Stomach (tissue), 9 donors: Measurements from ENCODE around the gene SPRED3. TPM values are rescaled to one million over a fixed set of nuclear protein-coding genes. Genes with fewer than 3 reads are reported as not detected.
A peak's percentile ranks its signal among the peaks of the same experiment; 100 is the strongest.

Source experiments
- DNase-seq, 2 donors: peaks; one replicate each; pipeline versions ENCODE4 v3.0.0 to v3.0.0-alpha.2; 2013 to 2019
- H3K27ac ChIP-seq, 5 donors: fragments of 200-600 bp in 4 of 5; sonication (generic) in 4 of 5; one replicate each; pipeline ENCODE4 v1.5.1; 2013 to 2019; ENCODE audit warnings: mild to moderate bottlenecking in 1 of 5, moderate library complexity in 1 of 5
- H3K27me3 ChIP-seq, 3 donors: fragments of 200-600 bp; sonication (generic); one replicate each; pipeline ENCODE4 v1.5.1; 2017 to 2019; ENCODE audit warnings: mixed run types in 1 of 3
- H3K36me3 ChIP-seq, 4 donors: fragments of 200-600 bp; sonication (generic); 1 replicate in 3 of 4; 2 replicates in 1 of 4; pipeline ENCODE4 v1.5.1; 2016 to 2019
- H3K4me1 ChIP-seq, 4 donors: fragments of 200-600 bp; sonication (generic); one replicate each; pipeline ENCODE4 v1.5.1; 2016 to 2019
- H3K4me3 ChIP-seq, 4 donors: fragments of 200-600 bp; sonication (generic) in 3 of 4; one replicate each; pipeline ENCODE4 v1.5.1; 2016 to 2019; ENCODE audit warnings: mild to moderate bottlenecking in 1 of 4
- H3K9me3 ChIP-seq, 4 donors: fragments of 200-600 bp; sonication (generic); one replicate each; pipeline ENCODE4 v1.5.1; 2016 to 2019
- CTCF ChIP-seq, 7 experiments: fragments of 450-650 bp in 4 of 7; fragments of 200-600 bp in 3 of 7; sonication (generic) in 3 of 7; IDR thresholded peaks; one replicate each; pipeline ENCODE4 v1.5.1; 2016 to 2019; ENCODE audit warnings: antibody characterized with exemption in 7 of 7, control low read depth in 2 of 7, mild to moderate bottlenecking in 1 of 7
- EP300 ChIP-seq: sonication (generic); formaldehyde crosslinking; IDR thresholded peaks from one replicate; pipeline ENCODE4 v1.6.1; 2017; ENCODE audit warnings: antibody characterized with exemption
- POLR2A ChIP-seq, 4 donors: fragments of 450-650 bp; IDR thresholded peaks; one replicate each; pipeline ENCODE4 v1.6.1; 2016; ENCODE audit warnings: antibody characterized with exemption in 4 of 4, control low read depth in 2 of 4, mild to moderate bottlenecking in 1 of 4, moderate library complexity in 1 of 4
- POLR2AphosphoS5 ChIP-seq, 3 donors: sonication (generic); formaldehyde crosslinking; IDR thresholded peaks; one replicate each; pipeline ENCODE4 v1.6.1; 2016; ENCODE audit warnings: antibody characterized with exemption in 3 of 3
- WGBS, 5 donors: extraction: QIAGEN DNeasy Blood & Tissue Kit in 3 of 5; methylation state at CpG; one replicate each; pipeline versions ENCODE4 v1.1.5 to v1.1.7; 2013 to 2018; 5-methylcytosine and 5-hydroxymethylcytosine counted together
- intact Hi-C: fragments of 100-400 bp; cut with DNase I; formaldehyde crosslinking; loops from one replicate; pipeline ENCODE4 v1.15.1; 2023; ENCODE audit warnings: low total_unique reads
- polyA plus RNA-seq, 3 donors: library from polyadenylated mRNA; stranded (reverse); fragments of 200-250 nt; gene quantifications; one replicate each; pipeline ENCODE4 v1.2.3, GENCODE V29; 2013
- total RNA-seq, 5 donors: library from RNA; depleted of rRNA; stranded (reverse); fragments of >200 nt; gene quantifications; one replicate each; pipeline versions ENCODE4 v1.1.0 to v1.2.3, GENCODE V29; 2014 to 2016
- donor health status: healthy with polysubstance abuse.
- donor health status: Bipolar disorder and iron deficiency.
- donor health status: healthy.

The SPRED3 gene
- total and polyA plus RNA-seq, 8 donors, result 0.12 to 3.6 (median 0.99) TPM; not detected in 4

DNA sequence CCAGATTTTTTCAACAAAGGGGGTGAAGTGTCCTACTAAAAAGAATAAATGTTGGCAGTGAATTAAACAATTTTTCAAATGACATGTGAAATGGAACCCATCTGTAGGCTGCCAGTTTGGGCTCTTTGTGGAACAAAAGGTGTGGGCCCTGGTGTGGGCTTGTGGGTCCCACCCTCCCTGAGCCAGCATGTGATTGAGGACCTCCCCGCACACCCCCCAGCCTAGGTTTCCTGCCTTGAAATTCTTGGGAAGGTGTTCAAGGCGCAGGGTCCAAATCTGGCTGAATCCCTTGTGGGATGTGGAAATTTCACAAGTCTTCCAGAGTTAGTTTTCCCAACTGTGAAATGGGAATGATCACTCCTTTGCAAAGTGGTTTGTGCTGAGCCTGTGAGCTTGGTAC is 4.8 kb upstream of the SPRED3 start:
- Histone ChIP-seq H3K4me3 (no peak overlapping the region), H3K4me1 (peaks cover 28 to 36% (median 34%) of the 10 kb centered on the region in 4 donors), H3K27ac (no peak overlapping the region), H3K9me3 (no peaks in the 10 kb centered on the region), H3K36me3 (peaks cover 49 to 74% (median 67%) of the 10 kb centered on the region in 4 donors), H3K27me3 (peaks cover 5 to 64% (median 19%) of the 10 kb centered on the region in 3 donors)
- TF ChIP-seq EP300 (no peak), POLR2AphosphoS5 (IDR thresholded peaks at IDR 0.05) (no peak), POLR2A (IDR thresholded peaks at IDR 0.05) (no peak), CTCF (IDR thresholded peaks at IDR 0.05) (no peak)
- no peak for DNase-seq
- 88 to 99% (median 95%) methylated on average over 2 of the region's 2 CpGs for WGBS, 5 donors
- intact Hi-C loops, result loop anchor here (10.0 kb wide), 1 partner anchor 231 kb away; the partner anchor contains the start of genes EIF3K and MAP4K1

DNA sequence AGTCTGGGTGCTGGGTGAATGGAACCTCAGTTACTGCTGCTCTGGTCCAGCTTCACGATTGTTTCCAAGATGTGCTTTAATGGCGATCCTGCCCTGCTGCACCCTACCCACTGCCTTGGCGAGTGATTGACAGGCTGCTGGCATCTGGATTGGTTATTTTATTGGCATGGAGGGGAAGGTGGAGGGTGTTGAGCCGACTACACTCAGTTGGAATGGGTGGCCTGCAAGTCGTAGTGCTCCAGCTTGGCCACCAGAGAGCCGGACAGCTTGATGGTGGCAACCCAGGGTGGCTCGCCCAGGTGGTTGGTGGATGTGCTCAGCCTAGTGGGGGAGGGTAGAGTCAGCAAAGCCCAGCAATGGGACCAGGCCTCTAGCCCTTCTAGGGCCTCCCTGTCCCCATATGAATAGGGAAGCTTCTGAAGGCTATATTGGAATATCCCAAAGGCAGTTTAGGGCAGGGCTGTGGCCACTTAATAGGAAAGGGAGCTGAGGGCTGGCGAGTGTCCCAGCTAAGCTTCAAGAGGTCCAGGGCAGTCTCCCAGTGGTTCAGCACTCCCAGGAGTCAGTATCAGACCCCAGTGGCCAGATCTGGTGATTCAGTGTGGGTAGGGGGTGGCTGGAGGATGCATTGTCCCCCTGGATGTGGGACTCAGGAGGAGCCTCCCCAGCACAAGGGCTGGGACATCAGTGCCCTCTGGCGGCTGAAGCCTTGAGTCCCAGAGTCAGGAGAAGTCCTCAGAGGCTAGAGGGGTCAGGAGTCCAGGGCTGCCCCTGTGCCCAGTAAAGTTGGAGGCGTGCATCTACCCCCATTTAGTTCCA is 4.1 kb upstream of the SPRED3 start:
- Histone ChIP-seq H3K9me3 (no peaks in the 10 kb centered on the region), H3K27me3 (peaks cover 5 to 71% (median 23%) of the 10 kb centered on the region in 3 donors), H3K36me3 (peaks cover 44 to 67% (median 60%) of the 10 kb centered on the region in 4 donors), H3K4me1 (peaks cover 35 to 42% (median 40%) of the 10 kb centered on the region in 4 donors), H3K27ac (no peak overlapping the region), H3K4me3 (no peak overlapping the region)
- no peak for TF ChIP-seq POLR2A (IDR thresholded peaks at IDR 0.05)
- no peak for TF ChIP-seq CTCF (IDR thresholded peaks at IDR 0.05)
- no peak for TF ChIP-seq POLR2AphosphoS5 (IDR thresholded peaks at IDR 0.05)
- TF ChIP-seq EP300, result no peak
- intact Hi-C loops, result loop anchor here (10.0 kb wide), 1 partner anchor 230 kb away; the partner anchor contains the start of genes EIF3K and MAP4K1
- WGBS, 5 donors, result 79 to 85% (median 83%) methylated on average over 6 to 10 of the region's 10 CpGs
- peak in 1 of 2 donors; percentile 55 for DNase-seq

GRCh38 chr19:38385057-38385803 is 3.3 kb upstream of the SPRED3 start:
- DNase-seq, result no peak
- Histone ChIP-seq H3K27me3 (peaks cover 5 to 79% (median 23%) of the 10 kb centered on the region in 3 donors), H3K4me1 (peaks cover 38 to 50% (median 43%) of the 10 kb centered on the region in 4 donors), H3K27ac (no peak overlapping the region), H3K9me3 (no peaks in the 10 kb centered on the region), H3K36me3 (peaks cover 37 to 59% (median 53%) of the 10 kb centered on the region in 4 donors), H3K4me3 (no peak overlapping the region)
- TF ChIP-seq POLR2AphosphoS5 (IDR thresholded peaks at IDR 0.05) (no peak), POLR2A (IDR thresholded peaks at IDR 0.05) (no peak), EP300 (no peak), CTCF (IDR thresholded peaks at IDR 0.05) (no peak)
- intact Hi-C loops, result loop anchor here (10.0 kb wide), 1 partner anchor 230 kb away; the partner anchor contains the start of genes EIF3K and MAP4K1
- WGBS, 5 donors, result 71 to 82% (median 77%) methylated on average over 30 to 40 of the region's 40 CpGs

DNA sequence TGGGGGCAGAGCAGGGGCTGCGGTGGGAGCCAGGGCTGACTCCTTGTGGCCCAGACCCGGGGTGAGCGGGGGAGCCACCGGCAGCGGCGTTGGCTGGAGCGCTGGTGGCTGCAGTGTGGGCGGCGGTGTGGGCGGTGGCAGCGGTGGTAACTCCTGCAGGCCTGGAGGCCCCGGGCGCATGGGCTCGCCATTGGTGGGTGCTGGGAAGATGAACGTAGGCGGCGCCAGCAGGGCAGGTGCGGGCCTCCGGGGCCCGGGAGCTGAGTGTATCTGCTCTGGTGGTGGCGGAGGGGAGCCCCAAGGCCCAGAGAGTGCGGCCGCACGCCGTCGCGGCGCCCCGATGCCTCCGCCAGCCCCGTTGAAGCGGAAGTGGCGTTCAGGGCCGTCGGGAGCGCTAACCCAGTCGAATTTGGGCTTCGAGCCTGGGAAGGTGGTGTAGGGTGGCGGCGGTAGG is 2.7 kb upstream of the SPRED3 start:
- no peak overlapping the region for H3K27ac ChIP-seq
- intact Hi-C loops, result loop anchor here (10.0 kb wide), 1 partner anchor 229 kb away; the partner anchor contains the start of genes EIF3K and MAP4K1
- no peak overlapping the region for H3K4me3 ChIP-seq
- DNase-seq, result peak in 1 of 2 donors; percentile 62
- peaks cover 31 to 53% (median 47%) of the 10 kb centered on the region in 4 donors for H3K36me3 ChIP-seq
- peaks cover 38 to 52% (median 43%) of the 10 kb centered on the region in 4 donors for H3K4me1 ChIP-seq
- 28 to 69% (median 53%) methylated on average over 21 to 40 of the region's 40 CpGs for WGBS, 5 donors
- peaks cover 5 to 85% (median 23%) of the 10 kb centered on the region in 3 donors for H3K27me3 ChIP-seq
- H3K9me3 ChIP-seq, result no peaks in the 10 kb centered on the region
- TF ChIP-seq POLR2AphosphoS5 (IDR thresholded peaks at IDR 0.05), result no peak
- no peak for TF ChIP-seq EP300
- TF ChIP-seq POLR2A (IDR thresholded peaks at IDR 0.05), result no peak
- TF ChIP-seq CTCF (IDR thresholded peaks at IDR 0.05), result no peak
